ENCODE results near the gene JMJD1C.

Gene JMJD1C

GRCh38 chr10:63434866-63435854 is 30.6 kb downstream of the JMJD1C start:
- no peak for DNase-seq

GRCh38 chr10:63431962-63432797 is 33.6 kb downstream of the JMJD1C start:
- no peak for DNase-seq

- no peak for DNase-seq
Measured at GRCh38 chr10:63430999-63431356, 34.8 kb downstream of the JMJD1C start.

- no peak for DNase-seq
Measured at GRCh38 chr10:63430091-63430998, 35.4 kb downstream of the JMJD1C start.

GRCh38 chr10:63429281-63429680 is 36.5 kb downstream of the JMJD1C start:
- no peak for DNase-seq

- no peak for DNase-seq
Measured at GRCh38 chr10:63427013-63427412, 38.8 kb downstream of the JMJD1C start.

- no peak for DNase-seq
Measured at GRCh38 chr10:63425512-63425911, 40.3 kb downstream of the JMJD1C start.

GRCh38 chr10:63424576-63424975 is 41.2 kb downstream of the JMJD1C start:
- DNase-seq = no peak

GRCh38 chr10:63423494-63423893 is 42.3 kb downstream of the JMJD1C start:
- DNase-seq = no peak

GRCh38 chr10:63421591-63421990 is 44.2 kb downstream of the JMJD1C start:
- no peak for DNase-seq

GRCh38 chr10:63416376-63416775 is 49.4 kb downstream of the JMJD1C start:
- DNase-seq = no peak

GRCh38 chr10:63415640-63416244 is 50.0 kb downstream of the JMJD1C start:
- DNase-seq = no peak

GRCh38 chr10:63414481-63415260 is 51.1 kb downstream of the JMJD1C start:
- no peak for DNase-seq

- DNase-seq = no peak
Measured at GRCh38 chr10:63413429-63413828, 52.3 kb downstream of the JMJD1C start.

GRCh38 chr10:63412304-63412703 is 53.5 kb downstream of the JMJD1C start:
- no peak for DNase-seq

GRCh38 chr10:63410633-63411032 is 55.1 kb downstream of the JMJD1C start:
- no peak for DNase-seq

- no peak for DNase-seq
Measured at GRCh38 chr10:63409465-63410027, 56.2 kb downstream of the JMJD1C start.

GRCh38 chr10:63407136-63407662 is 58.6 kb downstream of the JMJD1C start:
- DNase-seq = no peak

- DNase-seq = no peak
Measured at GRCh38 chr10:63396133-63396761, 69.5 kb downstream of the JMJD1C start.

GRCh38 chr10:63393050-63393449 is 72.7 kb downstream of the JMJD1C start:
- DNase-seq = no peak

All from SHP77 treated with DMSO at 0.1 percent for 48 hours (cell line).